Breast epithelium (tissue), 4 donors: ENCODE data around the gene ADAM12. TPM values are rescaled to one million over a fixed set of nuclear protein-coding genes. Genes with fewer than 3 reads are reported as not detected.

ENCODE experiments used
- DNase-seq, 2 donors: peaks; one replicate each; pipeline ENCODE4 v3.0.0-alpha.2; 2019; ENCODE audit warnings: low spot score in 2 of 2
- H3K27ac ChIP-seq, 2 donors: fragments of 200-600 bp; sonication (generic) in 1 of 2; one replicate each; pipeline ENCODE4 v1.5.1; 2016 to 2019; ENCODE audit warnings: mild to moderate bottlenecking in 1 of 2
- H3K27me3 ChIP-seq, 2 donors: fragments of 200-600 bp; sonication (generic) in 1 of 2; one replicate each; pipeline versions ENCODE4 v1.5.1 to v1.6.0; 2017 to 2019; ENCODE audit warnings: control low read depth in 1 of 2, mild to moderate bottlenecking in 1 of 2
- H3K36me3 ChIP-seq: fragments of 200-600 bp; one replicate; pipeline ENCODE4 v1.5.1; 2019
- H3K4me1 ChIP-seq, 2 donors: fragments of 200-600 bp; sonication (generic); one replicate each; pipeline ENCODE4 v1.5.1; 2016 to 2019; ENCODE audit warnings: control low read depth in 1 of 2
- H3K4me3 ChIP-seq, 3 donors: fragments of 200-600 bp; sonication (generic); 1 replicate in 2 of 3; 2 replicates in 1 of 3; pipeline ENCODE4 v1.5.1; 2016 to 2019; ENCODE audit warnings: mild to moderate bottlenecking in 3 of 3, moderate library complexity in 2 of 3
- H3K9me3 ChIP-seq, 2 donors: fragments of 200-600 bp; sonication (generic) in 1 of 2; one replicate each; pipeline ENCODE4 v1.5.1; 2016 to 2019; ENCODE audit warnings: control low read depth in 1 of 2
- POLR2A ChIP-seq: fragments of 450-650 bp; IDR thresholded peaks from one replicate; pipeline ENCODE4 v1.6.1; 2016; ENCODE audit warnings: antibody characterized with exemption, mild to moderate bottlenecking, moderate library complexity
- POLR2AphosphoS5 ChIP-seq, 3 donors: sonication (generic); formaldehyde crosslinking; IDR thresholded peaks; one replicate each; pipeline ENCODE4 v1.6.1; 2017; ENCODE audit warnings: antibody characterized with exemption in 3 of 3
- intact Hi-C: fragments of 100-400 bp; cut with DNase I; formaldehyde crosslinking; loops from one replicate; pipeline ENCODE4 v1.15.1; 2023; ENCODE audit warnings: low total_unique reads
- total RNA-seq, 3 donors: library from RNA; depleted of rRNA; stranded (reverse); fragments of >200 nt; gene quantifications; one replicate each; pipeline ENCODE4 v1.1.0, GENCODE V29; 2016
- TF ChIP-seq, protein P1 (sequence below), 3 donors: fragments of 450-650 bp; IDR thresholded peaks; one replicate each; pipeline ENCODE4 v1.5.1; 2016 to 2017; ENCODE audit warnings: antibody characterized with exemption in 3 of 3, mild to moderate bottlenecking in 3 of 3, moderate library complexity in 3 of 3

The ADAM12 gene
- total RNA-seq, 3 donors from 2014 or later: 8.6 to 16.4 (median 13.9) TPM

DNA sequence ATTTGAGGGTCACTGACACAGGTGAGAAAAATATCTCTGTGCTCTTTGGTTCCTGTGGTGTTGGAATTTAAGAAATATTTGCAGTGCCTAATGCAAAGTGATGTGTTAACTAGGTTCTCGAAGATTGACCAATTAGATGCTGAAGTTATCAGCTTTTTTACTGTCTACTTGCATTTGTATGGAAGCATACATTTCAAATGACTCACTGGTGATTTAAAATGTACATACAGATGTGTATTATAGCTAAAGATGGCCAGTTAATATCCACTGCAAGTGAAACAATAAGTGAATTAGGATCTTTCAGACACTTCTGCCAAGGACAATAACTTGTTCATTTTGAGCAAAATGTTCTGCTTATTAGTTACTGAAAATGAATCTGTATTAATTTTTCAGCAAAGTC, 287.0 kb downstream of the ADAM12 start:
- Histone ChIP-seq H3K4me1 (no peaks in the 10 kb centered on the region), H3K9me3 (no peaks in the 10 kb centered on the region), H3K36me3 (no peaks in the 10 kb centered on the region), H3K27ac (no peak overlapping the region), H3K4me3 (no peak overlapping the region), H3K27me3 (no peaks in the 10 kb centered on the region)
- TF ChIP-seq POLR2AphosphoS5 (IDR thresholded peaks at IDR 0.05) (no peak), POLR2A (no peak)
- TF ChIP-seq, protein P1, sequence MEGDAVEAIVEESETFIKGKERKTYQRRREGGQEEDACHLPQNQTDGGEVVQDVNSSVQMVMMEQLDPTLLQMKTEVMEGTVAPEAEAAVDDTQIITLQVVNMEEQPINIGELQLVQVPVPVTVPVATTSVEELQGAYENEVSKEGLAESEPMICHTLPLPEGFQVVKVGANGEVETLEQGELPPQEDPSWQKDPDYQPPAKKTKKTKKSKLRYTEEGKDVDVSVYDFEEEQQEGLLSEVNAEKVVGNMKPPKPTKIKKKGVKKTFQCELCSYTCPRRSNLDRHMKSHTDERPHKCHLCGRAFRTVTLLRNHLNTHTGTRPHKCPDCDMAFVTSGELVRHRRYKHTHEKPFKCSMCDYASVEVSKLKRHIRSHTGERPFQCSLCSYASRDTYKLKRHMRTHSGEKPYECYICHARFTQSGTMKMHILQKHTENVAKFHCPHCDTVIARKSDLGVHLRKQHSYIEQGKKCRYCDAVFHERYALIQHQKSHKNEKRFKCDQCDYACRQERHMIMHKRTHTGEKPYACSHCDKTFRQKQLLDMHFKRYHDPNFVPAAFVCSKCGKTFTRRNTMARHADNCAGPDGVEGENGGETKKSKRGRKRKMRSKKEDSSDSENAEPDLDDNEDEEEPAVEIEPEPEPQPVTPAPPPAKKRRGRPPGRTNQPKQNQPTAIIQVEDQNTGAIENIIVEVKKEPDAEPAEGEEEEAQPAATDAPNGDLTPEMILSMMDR (IDR thresholded peaks at IDR 0.05): no peak
- intact Hi-C loops: loop anchor here (5.0 kb wide), 1 partner anchor 1301 kb away; no protein-coding TSS in a partner anchor
- DNase-seq: no peak

- no peaks in the 10 kb centered on the region for H3K4me1 ChIP-seq
- no peaks in the 10 kb centered on the region for H3K36me3 ChIP-seq
- H3K27me3 ChIP-seq: no peaks in the 10 kb centered on the region
- no peak overlapping the region for H3K4me3 ChIP-seq
- intact Hi-C loops: no loop called here
- no peak for DNase-seq
- no peaks in the 10 kb centered on the region for H3K9me3 ChIP-seq
- TF ChIP-seq, protein P1 (IDR thresholded peaks at IDR 0.05): no peak
- TF ChIP-seq POLR2A: no peak
- TF ChIP-seq POLR2AphosphoS5 (IDR thresholded peaks at IDR 0.05): no peak
- no peak overlapping the region for H3K27ac ChIP-seq
These were observed 288.9 kb downstream of the ADAM12 start for GRCh38 chr10:126099366-126099765.

DNA sequence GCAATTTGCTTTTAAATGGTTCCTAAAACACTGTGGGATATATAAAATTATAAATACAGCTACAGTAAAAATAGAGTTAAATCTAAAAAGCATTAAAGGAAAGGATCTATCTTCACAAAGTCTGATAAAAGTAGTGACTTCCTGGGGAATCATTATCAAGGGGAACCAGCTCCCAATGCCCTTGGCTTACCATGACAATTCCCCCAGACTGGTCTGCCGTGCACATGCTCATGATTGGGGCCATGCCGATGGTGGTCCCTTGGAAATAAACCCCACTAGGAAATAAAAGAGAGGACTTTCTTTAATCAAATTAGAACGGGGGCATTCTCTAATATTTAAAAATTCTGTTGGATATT, 290.1 kb downstream of the ADAM12 start:
- DNase-seq: no peak
- Histone ChIP-seq H3K36me3 (no peaks in the 10 kb centered on the region), H3K9me3 (no peaks in the 10 kb centered on the region), H3K27ac (no peak overlapping the region), H3K4me1 (no peaks in the 10 kb centered on the region), H3K27me3 (no peaks in the 10 kb centered on the region), H3K4me3 (no peak overlapping the region)
- intact Hi-C loops: no loop called here
- no peak for TF ChIP-seq POLR2A
- TF ChIP-seq, protein P1 (IDR thresholded peaks at IDR 0.05): no peak
- no peak for TF ChIP-seq POLR2AphosphoS5 (IDR thresholded peaks at IDR 0.05)

DNA sequence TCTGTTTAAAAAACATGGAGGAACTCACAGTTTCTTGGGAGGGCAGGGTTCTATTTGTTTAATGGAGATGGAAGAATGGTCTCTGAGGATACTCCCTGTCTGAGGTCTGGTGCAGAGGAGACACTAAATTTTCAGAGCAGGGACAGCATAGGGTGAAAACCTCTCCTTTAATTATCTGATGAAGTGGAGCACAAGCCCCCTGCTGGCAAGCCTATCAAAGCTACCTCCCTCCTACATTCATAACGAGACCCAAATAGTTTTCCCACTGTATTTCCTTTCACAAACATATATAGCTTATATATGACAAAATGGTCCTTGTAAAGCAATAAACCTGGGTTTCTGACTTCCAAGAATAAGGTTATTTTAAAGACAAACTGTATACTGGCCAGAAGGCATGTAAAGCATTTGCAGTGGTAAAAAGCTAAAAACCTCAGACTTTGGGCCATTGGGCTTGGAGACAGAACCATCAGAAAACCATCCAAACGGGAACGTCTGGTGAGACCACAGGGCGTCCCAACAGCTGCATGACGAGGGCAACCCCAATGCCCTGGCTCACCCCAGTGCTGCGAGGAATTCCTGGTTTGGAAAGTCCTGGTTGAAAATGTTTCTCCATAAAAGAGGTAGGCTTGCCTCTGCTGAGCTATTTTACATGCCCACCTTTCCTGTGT, 290.6 kb downstream of the ADAM12 start:
- Histone ChIP-seq H3K36me3 (no peaks in the 10 kb centered on the region), H3K4me3 (no peak overlapping the region), H3K27me3 (no peaks in the 10 kb centered on the region), H3K4me1 (no peaks in the 10 kb centered on the region), H3K27ac (no peak overlapping the region), H3K9me3 (no peaks in the 10 kb centered on the region)
- DNase-seq: no peak
- intact Hi-C loops: no loop called here
- TF ChIP-seq POLR2AphosphoS5 (IDR thresholded peaks at IDR 0.05): no peak
- TF ChIP-seq POLR2A: no peak
- TF ChIP-seq, protein P1 (IDR thresholded peaks at IDR 0.05): no peak

GRCh38 chr10:126094537-126094936, 293.7 kb downstream of the ADAM12 start:
- H3K27me3 ChIP-seq: no peaks in the 10 kb centered on the region
- no peak for DNase-seq
- TF ChIP-seq, protein P1 (IDR thresholded peaks at IDR 0.05): no peak
- no peak for TF ChIP-seq POLR2AphosphoS5 (IDR thresholded peaks at IDR 0.05)
- no peak for TF ChIP-seq POLR2A
- no peak overlapping the region for H3K27ac ChIP-seq
- intact Hi-C loops: no loop called here
- no peak overlapping the region for H3K4me3 ChIP-seq
- no peaks in the 10 kb centered on the region for H3K9me3 ChIP-seq
- H3K36me3 ChIP-seq: no peaks in the 10 kb centered on the region
- no peaks in the 10 kb centered on the region for H3K4me1 ChIP-seq
